Omental fat pad (tissue), 4 donors: ENCODE data around the gene PHF21B. TPM values are rescaled to one million over a fixed set of nuclear protein-coding genes. Genes with fewer than 3 reads are reported as not detected.

ENCODE experiments used
- ATAC-seq: fragments of 150-250 bp; one replicate; pipeline ENCODE4 v1.9.1; 2016; ENCODE audit warnings: mild to moderate bottlenecking, moderate library complexity; ENCODE audit not compliant: low FRiP score
- DNase-seq: peaks from one replicate; pipeline ENCODE4 v3.0.0-alpha.2; 2019; ENCODE audit warnings: low spot score
- total RNA-seq, 4 donors: library from RNA; depleted of rRNA; stranded (reverse); fragments of >200 nt; gene quantifications; one replicate each; pipeline ENCODE4 v1.1.0, GENCODE V29; 2016
- TF ChIP-seq, protein P1 (sequence below), 3 donors: fragments of 450-650 bp; IDR thresholded peaks; one replicate each; pipeline ENCODE4 v1.5.1; 2016 to 2017; ENCODE audit warnings: antibody characterized with exemption in 3 of 3, mild to moderate bottlenecking in 3 of 3, moderate library complexity in 2 of 3

The PHF21B gene
- total RNA-seq, 4 donors from 2014 or later: 0.44 TPM; not detected in 3

DNA sequence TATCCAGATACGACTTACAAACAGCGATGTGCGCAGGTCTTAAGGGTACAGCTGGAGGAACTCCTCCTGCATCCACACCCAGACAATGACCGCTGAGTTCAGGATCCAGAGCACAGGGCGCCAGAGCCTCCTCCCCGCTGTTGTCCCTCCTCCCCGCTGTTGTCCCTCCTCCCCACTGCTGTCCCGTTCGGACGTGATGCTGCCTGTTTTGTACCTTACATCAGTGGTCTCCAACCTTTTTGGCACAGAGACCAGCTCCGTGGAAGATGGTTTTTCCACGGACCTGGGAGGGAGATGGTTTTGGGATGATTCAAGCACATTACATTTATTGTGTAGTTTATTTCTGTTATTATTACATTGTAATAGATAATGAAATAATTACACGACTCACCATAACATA, 62.0 kb downstream of the PHF21B start:
- TF ChIP-seq, protein P1, sequence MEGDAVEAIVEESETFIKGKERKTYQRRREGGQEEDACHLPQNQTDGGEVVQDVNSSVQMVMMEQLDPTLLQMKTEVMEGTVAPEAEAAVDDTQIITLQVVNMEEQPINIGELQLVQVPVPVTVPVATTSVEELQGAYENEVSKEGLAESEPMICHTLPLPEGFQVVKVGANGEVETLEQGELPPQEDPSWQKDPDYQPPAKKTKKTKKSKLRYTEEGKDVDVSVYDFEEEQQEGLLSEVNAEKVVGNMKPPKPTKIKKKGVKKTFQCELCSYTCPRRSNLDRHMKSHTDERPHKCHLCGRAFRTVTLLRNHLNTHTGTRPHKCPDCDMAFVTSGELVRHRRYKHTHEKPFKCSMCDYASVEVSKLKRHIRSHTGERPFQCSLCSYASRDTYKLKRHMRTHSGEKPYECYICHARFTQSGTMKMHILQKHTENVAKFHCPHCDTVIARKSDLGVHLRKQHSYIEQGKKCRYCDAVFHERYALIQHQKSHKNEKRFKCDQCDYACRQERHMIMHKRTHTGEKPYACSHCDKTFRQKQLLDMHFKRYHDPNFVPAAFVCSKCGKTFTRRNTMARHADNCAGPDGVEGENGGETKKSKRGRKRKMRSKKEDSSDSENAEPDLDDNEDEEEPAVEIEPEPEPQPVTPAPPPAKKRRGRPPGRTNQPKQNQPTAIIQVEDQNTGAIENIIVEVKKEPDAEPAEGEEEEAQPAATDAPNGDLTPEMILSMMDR (IDR thresholded peaks at IDR 0.05): no peak
- ATAC-seq (no peak), DNase-seq (no peak)

DNA sequence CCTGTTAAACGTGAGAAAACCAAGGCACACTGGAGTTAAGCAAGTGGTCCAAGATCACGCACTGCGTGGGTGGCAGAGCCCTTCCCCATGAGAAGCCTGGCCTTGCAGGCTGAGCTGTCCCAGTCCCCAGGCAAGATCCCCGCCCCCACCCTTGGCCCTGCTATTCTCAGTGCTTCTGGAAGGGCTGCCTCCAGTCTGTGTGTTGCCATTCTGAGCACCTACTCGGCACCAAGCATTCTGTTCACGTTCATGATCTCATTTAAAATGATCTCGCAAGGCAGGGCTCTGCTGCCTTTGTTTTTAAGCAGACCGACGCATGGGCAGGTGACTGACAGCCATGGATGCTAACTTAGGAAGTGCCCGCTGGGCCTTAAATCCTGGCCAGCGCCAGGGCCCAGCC, 62.8 kb downstream of the PHF21B start:
- ATAC-seq (no peak), DNase-seq (no peak)
- TF ChIP-seq, protein P1 (IDR thresholded peaks at IDR 0.05): no peak

DNA sequence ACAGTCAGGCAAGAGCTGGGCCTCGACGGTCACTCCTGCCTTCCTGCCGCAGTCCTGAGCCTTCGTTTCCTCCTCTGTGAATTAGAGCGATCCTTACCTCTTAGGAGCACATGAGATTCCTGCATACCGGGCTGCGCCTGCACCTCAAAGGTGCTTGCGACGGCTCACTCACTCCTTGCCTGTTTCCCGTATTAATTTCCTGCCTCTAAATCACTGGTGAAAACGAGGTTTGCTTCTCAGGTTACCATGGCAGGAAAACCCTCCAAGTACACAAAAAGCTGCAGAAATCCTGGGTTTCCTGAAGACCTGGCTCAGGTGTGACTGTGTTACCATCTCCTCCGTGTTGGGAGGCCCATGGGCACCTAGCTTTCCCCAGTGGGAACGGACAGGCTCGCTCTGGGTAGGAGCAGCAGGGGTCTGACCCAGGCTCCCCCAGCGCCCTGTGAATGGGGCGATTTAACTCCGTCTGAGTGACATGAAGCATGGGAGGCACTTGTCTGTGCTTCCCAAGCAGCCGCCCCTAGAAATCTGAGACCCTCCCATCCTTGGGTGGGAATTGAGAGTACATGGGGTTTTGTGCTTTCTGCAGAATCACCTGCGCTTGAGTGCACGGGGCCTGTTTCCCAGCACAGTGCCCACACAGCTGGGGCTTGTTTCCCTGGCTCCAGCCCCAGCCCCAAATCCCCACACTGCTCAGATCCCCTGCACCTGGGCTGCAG, 64.8 kb downstream of the PHF21B start:
- ATAC-seq (no peak), DNase-seq (no peak)
- TF ChIP-seq, protein P1 (IDR thresholded peaks at IDR 0.05): no peak

DNA sequence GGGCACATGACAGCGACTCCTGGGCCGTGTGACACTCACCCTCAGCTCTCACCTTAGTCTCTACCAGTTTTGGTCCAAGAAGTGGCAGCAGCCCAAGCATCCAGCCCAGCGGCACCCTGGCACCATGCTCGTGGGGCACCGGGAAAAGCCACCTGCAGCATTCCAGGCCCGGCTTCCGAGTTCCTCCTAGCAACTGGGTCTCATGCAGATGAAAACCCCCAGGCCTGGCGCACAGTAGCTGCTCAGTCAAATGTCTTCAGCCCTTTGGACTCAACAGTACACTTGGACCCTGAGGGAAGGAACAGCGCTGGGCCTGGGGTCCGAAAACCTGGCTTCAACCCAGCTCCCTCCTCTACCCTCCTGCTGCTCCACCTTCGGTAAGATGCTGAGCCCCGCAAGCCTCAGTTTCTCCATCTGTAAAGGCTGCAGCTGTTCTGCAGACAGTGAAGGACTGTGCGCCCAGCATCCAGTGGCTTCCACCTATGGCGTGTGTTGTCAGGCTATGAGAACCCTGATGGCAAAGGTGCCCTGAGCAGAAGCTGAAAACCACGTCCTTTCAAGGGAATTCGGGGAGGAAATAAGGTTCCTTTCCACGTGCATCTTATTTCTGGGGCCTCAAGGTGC, 66.0 kb downstream of the PHF21B start:
- DNase-seq (no peak), ATAC-seq (no peak)
- TF ChIP-seq, protein P1 (IDR thresholded peaks at IDR 0.05): no peak

DNA sequence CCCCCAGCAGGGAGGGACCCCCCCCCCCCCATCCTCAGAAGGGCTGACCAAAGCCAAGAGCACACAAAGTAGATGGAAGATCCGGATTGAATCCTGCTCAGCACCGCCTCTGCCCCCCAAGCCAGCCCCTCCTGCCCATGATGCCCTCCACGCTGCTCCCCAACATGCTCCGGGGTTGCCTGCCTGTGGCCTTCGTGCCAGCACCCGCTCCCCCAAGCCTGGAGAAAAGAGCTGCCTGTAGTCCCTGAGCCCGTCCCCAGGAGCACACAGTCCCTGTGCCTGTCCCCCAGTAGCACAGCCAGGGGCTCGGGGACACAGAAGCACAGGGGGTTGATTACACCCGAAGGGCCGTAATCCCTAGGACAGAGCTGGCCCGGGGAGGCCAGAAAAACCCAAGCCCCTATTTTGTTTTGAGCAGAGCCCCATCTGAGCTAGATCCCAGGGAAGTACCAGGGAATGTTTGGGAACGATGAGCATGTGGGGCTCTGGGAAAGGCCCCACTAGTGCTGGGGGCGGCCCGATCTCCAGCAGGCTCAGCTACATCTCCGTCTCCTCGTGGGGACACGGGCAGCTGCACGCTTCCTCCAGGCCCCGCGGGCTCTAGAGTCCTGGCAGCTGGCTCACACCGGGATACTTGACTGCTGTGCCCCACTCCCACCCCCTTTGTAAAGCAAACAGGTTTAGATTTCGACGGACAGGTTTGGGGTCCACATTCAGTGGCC, 66.7 kb downstream of the PHF21B start:
- ATAC-seq (no peak), DNase-seq (no peak)
- TF ChIP-seq, protein P1 (IDR thresholded peaks at IDR 0.05): no peak

DNA sequence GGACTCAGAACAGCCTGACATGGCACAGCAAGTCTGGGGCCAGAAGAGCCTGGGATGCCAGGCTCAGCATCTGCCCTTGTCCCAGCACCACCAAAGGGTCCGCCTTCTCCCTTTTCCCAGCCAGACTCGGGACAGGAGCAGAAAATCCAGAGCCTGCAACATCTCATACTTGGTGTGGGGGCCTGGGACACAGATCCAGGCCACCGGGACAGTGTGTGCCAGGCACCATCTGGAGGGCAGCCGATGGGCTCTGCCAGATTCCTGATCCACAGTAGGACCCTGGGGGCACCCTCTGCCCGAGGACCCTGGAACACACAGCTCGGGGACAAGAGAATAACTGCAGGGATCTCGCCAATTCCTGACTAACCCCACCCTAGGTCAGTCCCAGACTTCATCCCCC, 67.7 kb downstream of the PHF21B start:
- TF ChIP-seq, protein P1 (IDR thresholded peaks at IDR 0.05): no peak
- DNase-seq (no peak), ATAC-seq (no peak)
